A549 treated with dexamethasone at 1 μM for 4 hours (cell line): Measurements from ENCODE around the gene MLF1. TPM values are rescaled to one million over a fixed set of nuclear protein-coding genes. Genes with fewer than 3 reads are reported as not detected.

ENCODE experiments used
- total RNA-seq: library from RNA; stranded (reverse); fragments of 200-300 nt; extraction: Qiagen RNA extraction; gene quantifications from 5 replicates; pipeline ENCODE4 v1.2.3, GENCODE V29; 2022

Gene MLF1
- total RNA-seq = 22.4 to 30.6 TPM (median 24.6 TPM) in 5 replicates

GRCh38 chr3:158570999-158571702 lies at the start of gene MLF1:
Gene MLF1, plus strand, starts transcription at chr3:158571194. Its CDS starts 107 bp downstream, at chr3:158571301.

GRCh38 chr3:158644345-158644908 lies 73.4 kb downstream of the MLF1 start, which contains the start of gene GFM1:
Gene GFM1, plus strand, starts transcription at chr3:158644527. Its CDS starts 108 bp downstream, at chr3:158644635.

Other genes starting within 250 kb of the MLF1 start
- 37.2 to 51.9 TPM (median 45.0 TPM) in 5 replicates for gene GFM1, start 73.3 kb downstream of the MLF1 start, total RNA-seq
- gene LXN, start 101.5 kb downstream of the MLF1 start, total RNA-seq = 48.3 to 59.8 TPM (median 53.1 TPM) in 5 replicates
- 7.3 to 12.3 TPM (median 8.8 TPM) in 5 replicates for gene RARRES1, start 161.3 kb downstream of the MLF1 start, total RNA-seq
- 41.7 to 47.8 TPM (median 43.0 TPM) in 5 replicates for gene MFSD1, start 230.9 kb downstream of the MLF1 start, total RNA-seq